SH-SY5Y (cell line): ENCODE results near the gene MGMT.

Experiments used
- GATA2 ChIP-seq: IDR thresholded peaks from 2 replicates; pipeline ENCODE4 v1.6.1; 2011; ENCODE audit warnings: mild to moderate bottlenecking, low read depth, low read length
- GATA3 ChIP-seq: IDR thresholded peaks from 2 replicates; pipeline ENCODE4 v1.6.1; 2011; ENCODE audit warnings: low read depth, mild to moderate bottlenecking, low read length, moderate library complexity

DNA sequence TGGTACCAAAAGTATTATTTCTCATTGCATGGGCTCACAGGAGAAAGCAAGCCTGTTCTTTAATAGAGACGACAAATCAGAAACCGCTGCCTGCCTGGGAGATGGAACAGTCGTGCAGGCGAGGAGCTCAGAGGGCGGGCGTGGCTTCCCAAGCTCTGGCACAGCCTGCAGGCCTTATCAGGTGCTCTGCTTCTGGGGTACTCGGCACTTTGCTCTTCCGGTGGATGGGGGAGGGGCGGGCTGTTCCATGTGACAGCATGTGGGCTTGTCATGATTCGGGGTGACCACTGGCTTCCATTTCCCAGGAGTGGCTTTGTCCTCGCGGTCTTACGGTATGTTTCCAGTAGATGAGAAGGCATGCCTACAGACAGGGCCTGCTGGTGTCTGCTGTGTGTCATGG is 228.6 kb downstream of the MGMT start:
- TF ChIP-seq GATA3 = no peak
- TF ChIP-seq GATA2 = no peak
